AG10803 (cell line): ENCODE measurements around the gene PPP1R3G.
A peak's percentile ranks its signal among the peaks of the same experiment; 100 is the strongest.

ENCODE experiments used
- DNase-seq: peaks from one replicate; pipeline ENCODE4 v3.0.0; 2010; ENCODE audit warnings: low read depth
- H3K4me3 ChIP-seq: 2 replicates; pipeline ENCODE4 v1.5.1; 2011; ENCODE audit warnings: mild to moderate bottlenecking, low read length, control low read depth
- CTCF ChIP-seq: conservative IDR thresholded peaks from 2 replicates; pipeline ENCODE4 v1.5.1; 2011; ENCODE audit warnings: mild to moderate bottlenecking, low read length, control low read depth, inconsistent platforms

PPP1R3G gene

GRCh38 chr6:5084781-5085647 is at the start of gene PPP1R3G:
PPP1R3G (plus strand) TSS chr6:5085341; CDS start chr6:5085486, 145 bp downstream.
- TF ChIP-seq CTCF = no peak
- peak within 1 kb of the TSS; percentile 62 for H3K4me3 ChIP-seq
- peak; percentile 68 for DNase-seq

- peak; percentile 31 for DNase-seq
- H3K4me3 ChIP-seq = no peak overlapping the region
- no peak for TF ChIP-seq CTCF
Observed at GRCh38 chr6:5036269-5036668, 48.9 kb upstream of the PPP1R3G start.

- TF ChIP-seq CTCF = no peak
- no peak overlapping the region for H3K4me3 ChIP-seq
Observed at GRCh38 chr6:5041955-5042354, 43.2 kb upstream of the PPP1R3G start.

GRCh38 chr6:5042436-5042835 is 42.7 kb upstream of the PPP1R3G start:
- DNase-seq = no peak
- TF ChIP-seq CTCF = no peak
- H3K4me3 ChIP-seq = no peak overlapping the region

More at GRCh38 chr6:5041955-5042354, 43.2 kb upstream of the PPP1R3G start:
- no peak for DNase-seq

DNA sequence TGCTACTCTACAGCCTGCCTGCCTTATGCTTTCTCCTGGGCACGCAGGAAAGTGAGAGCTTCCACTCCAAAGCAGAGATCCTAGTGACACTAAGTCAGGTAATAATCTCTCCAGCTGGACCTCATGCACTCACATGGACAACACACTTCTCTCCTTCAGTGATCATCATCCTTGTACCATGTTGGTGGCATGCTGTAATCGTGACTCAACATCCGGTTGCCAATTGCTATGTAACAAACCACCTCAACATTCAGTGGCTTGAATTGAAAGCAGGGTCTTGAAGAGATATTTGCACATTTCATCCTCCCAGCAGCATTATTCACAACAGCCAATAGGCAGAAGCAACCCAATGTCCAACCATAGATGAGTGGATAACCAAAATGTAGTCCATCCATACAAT is 40.3 kb upstream of the PPP1R3G start:
- no peak overlapping the region for H3K4me3 ChIP-seq
- TF ChIP-seq CTCF = no peak
- DNase-seq = peak; percentile 12

DNA sequence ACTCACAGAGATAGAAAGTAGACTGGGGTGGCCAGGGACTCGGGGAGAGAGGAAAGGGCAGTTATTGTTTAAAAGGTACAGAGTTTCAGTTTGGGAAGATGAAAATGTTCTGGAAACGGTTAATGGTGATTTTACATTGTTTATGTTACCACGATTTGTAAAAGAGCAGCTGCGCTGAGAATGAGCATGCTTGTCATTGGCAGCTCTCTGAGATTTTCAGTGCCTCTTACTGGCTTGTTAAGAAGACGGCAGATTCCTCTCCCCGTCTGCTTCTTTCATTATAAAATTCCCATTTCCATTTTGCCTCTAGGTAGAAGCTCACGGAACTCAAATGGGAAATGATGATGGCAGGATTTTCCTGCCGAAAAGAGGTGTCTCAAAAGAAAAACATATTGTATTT is 39.7 kb upstream of the PPP1R3G start:
- no peak overlapping the region for H3K4me3 ChIP-seq
- no peak for TF ChIP-seq CTCF
- DNase-seq = no peak

DNA sequence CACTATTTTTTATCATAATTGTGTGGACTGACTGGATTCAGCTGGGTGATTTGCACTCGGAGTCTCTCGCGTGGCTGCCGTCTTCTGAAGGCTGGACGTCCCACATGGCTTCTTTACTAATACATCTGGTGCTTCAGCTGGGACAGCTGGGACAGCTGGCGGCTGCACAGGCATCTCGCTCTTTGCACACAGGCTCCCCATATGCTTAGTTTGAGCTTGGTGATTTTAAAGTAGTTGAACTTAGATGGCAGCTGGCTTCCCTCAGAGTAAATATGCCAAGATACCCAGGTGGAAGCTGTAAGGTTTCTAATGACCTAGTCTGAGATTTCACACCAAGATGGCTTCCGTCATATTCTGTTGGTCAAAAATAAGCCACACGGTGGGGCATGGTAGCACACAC is 38.7 kb upstream of the PPP1R3G start:
- TF ChIP-seq CTCF = no peak
- H3K4me3 ChIP-seq = no peak overlapping the region
- DNase-seq = no peak
